ENCODE results near the gene CST8. TPM values are rescaled to one million over a fixed set of nuclear protein-coding genes. Genes with fewer than 3 reads are reported as not detected.

The CST8 gene
- polyA plus RNA-seq, 1 donor (not counting 4 experiments of a cell fraction or from before 2014, with no cell fraction given) = not detected

DNA sequence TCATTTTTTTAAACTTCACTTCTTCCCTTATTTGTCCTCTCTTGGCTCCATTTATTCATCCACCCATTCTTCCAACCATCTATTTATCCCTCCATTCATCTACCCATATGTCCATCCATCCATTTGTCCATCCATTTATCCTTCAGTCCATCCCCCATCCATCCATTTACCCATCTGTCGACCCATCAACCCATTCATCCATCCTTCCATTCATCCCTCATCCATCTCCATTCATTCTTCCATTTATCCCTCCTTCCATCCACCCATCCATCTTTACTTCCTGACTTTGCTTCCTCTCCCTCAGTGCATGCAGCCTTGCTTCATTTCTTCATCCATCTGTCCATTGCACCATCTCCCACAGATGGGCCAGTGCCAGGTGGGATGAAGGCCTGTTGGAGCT, 40.0 kb upstream of the CST8 start:
- H3K4me1 ChIP-seq (ENCODE audit: control insufficient read depth, extremely low read depth, insufficient read depth, low read length) = peaks cover 3% of the 10 kb centered on the region
- no peak overlapping the region for H3K4me2 ChIP-seq (ENCODE audit: control insufficient read depth, extremely low read depth, insufficient read depth, low read depth, low read length)
- TF ChIP-seq EZH2 (IDR thresholded peaks at IDR 0.05; ENCODE audit: low read length) = no peak
- no peak for TF ChIP-seq CTCF (optimal IDR thresholded peaks at IDR 0.05 in 1 of 3, IDR thresholded peaks at IDR 0.05 in 1 of 3, conservative IDR thresholded peaks at IDR 0.05 in 1 of 3; ENCODE audit: extremely low read depth in 1 of 3, insufficient read depth in 2 of 3, low read length in 3 of 3)
- H3K27me3 ChIP-seq (ENCODE audit: control insufficient read depth, extremely low read depth, insufficient read depth, low read length) = no peaks in the 10 kb centered on the region
- no peaks in the 10 kb centered on the region for H4K20me1 ChIP-seq (ENCODE audit: control insufficient read depth, extremely low read depth, insufficient read depth, low read length)
- DNase-seq (ENCODE audit: low read depth, low spot score) (no peak), FAIRE-seq (no peak)
- no peaks in the 10 kb centered on the region for H3K36me3 ChIP-seq (ENCODE audit: control insufficient read depth in 2 of 2, extremely low read depth in 1 of 2, insufficient read depth in 2 of 2, low read length in 2 of 2)
- no peak overlapping the region for H3K27ac ChIP-seq (ENCODE audit: control insufficient read depth, insufficient read depth, low read length)
- dilution Hi-C loops (cut with MboI; ENCODE audit: extremely low pct_ligation_motif_present, low sequenced_read_pairs) = no loop called here
- no peaks in the 10 kb centered on the region for H3K9me3 ChIP-seq (ENCODE audit: control insufficient read depth, low read depth, low read length)
- no peak overlapping the region for H3K9ac ChIP-seq (ENCODE audit: control insufficient read depth, extremely low read depth, insufficient read depth, low read length)
- H3K4me3 ChIP-seq (ENCODE audit: control insufficient read depth in 2 of 3, extremely low read depth in 1 of 3, insufficient read depth in 2 of 3, low read depth in 1 of 3, low read length in 3 of 3) = no peak overlapping the region
- H3K79me2 ChIP-seq (ENCODE audit: control insufficient read depth, insufficient read depth, low read length) = no peaks in the 10 kb centered on the region
- H2AFZ ChIP-seq (ENCODE audit: control insufficient read depth, low read length) = no peak overlapping the region
- H3K9me1 ChIP-seq (ENCODE audit: control insufficient read depth, extremely low read depth, insufficient read depth, low read length) = peaks cover 3% of the 10 kb centered on the region

- Histone ChIP-seq H3K36me3 (ENCODE audit: control insufficient read depth in 2 of 2, extremely low read depth in 1 of 2, insufficient read depth in 2 of 2, low read length in 2 of 2) (no peaks in the 10 kb centered on the region), H3K4me1 (ENCODE audit: control insufficient read depth, extremely low read depth, insufficient read depth, low read length) (no peaks in the 10 kb centered on the region), H4K20me1 (ENCODE audit: control insufficient read depth, extremely low read depth, insufficient read depth, low read length) (no peaks in the 10 kb centered on the region), H2AFZ (ENCODE audit: control insufficient read depth, low read length) (no peak overlapping the region), H3K9ac (ENCODE audit: control insufficient read depth, extremely low read depth, insufficient read depth, low read length) (no peak overlapping the region), H3K9me1 (ENCODE audit: control insufficient read depth, extremely low read depth, insufficient read depth, low read length) (peaks cover 3% of the 10 kb centered on the region), H3K4me2 (ENCODE audit: control insufficient read depth, extremely low read depth, insufficient read depth, low read depth, low read length) (no peak overlapping the region), H3K9me3 (ENCODE audit: control insufficient read depth, low read depth, low read length) (no peaks in the 10 kb centered on the region), H3K4me3 (ENCODE audit: control insufficient read depth in 2 of 3, extremely low read depth in 1 of 3, insufficient read depth in 2 of 3, low read depth in 1 of 3, low read length in 3 of 3) (no peak overlapping the region), H3K27ac (ENCODE audit: control insufficient read depth, insufficient read depth, low read length) (no peak overlapping the region), H3K79me2 (ENCODE audit: control insufficient read depth, insufficient read depth, low read length) (no peaks in the 10 kb centered on the region), H3K27me3 (ENCODE audit: control insufficient read depth, extremely low read depth, insufficient read depth, low read length) (no peaks in the 10 kb centered on the region)
- dilution Hi-C loops (cut with MboI; ENCODE audit: extremely low pct_ligation_motif_present, low sequenced_read_pairs) = no loop called here
- FAIRE-seq = no peak
- DNase-seq (ENCODE audit: low read depth, low spot score) = no peak
- TF ChIP-seq CTCF (optimal IDR thresholded peaks at IDR 0.05 in 1 of 3, IDR thresholded peaks at IDR 0.05 in 1 of 3, conservative IDR thresholded peaks at IDR 0.05 in 1 of 3; ENCODE audit: extremely low read depth in 1 of 3, insufficient read depth in 2 of 3, low read length in 3 of 3) = no peak
- no peak for TF ChIP-seq EZH2 (IDR thresholded peaks at IDR 0.05; ENCODE audit: low read length)
These were observed 38.9 kb upstream of the CST8 start for GRCh38 chr20:23451956-23452487.

All from keratinocyte (primary cell).